LNCaP clone FGC (cell line): ENCODE measurements around the gene KCNN3.

Source experiments
- DNase-seq: peaks from one replicate; pipeline ENCODE4 v3.0.0-alpha.2; 2011; ENCODE audit warnings: low read depth
- H3K4me3 ChIP-seq: 2 replicates; pipeline ENCODE4 v1.5.1; 2011; ENCODE audit warnings: mild to moderate bottlenecking, low read depth, low read length, control low read depth
- TF ChIP-seq, protein P1 (sequence below): IDR thresholded peaks from 2 replicates; pipeline ENCODE4 v1.5.1; 2012; ENCODE audit warnings: mild to moderate bottlenecking; ENCODE audit not compliant: control insufficient read depth, insufficient read depth; ENCODE audit errors: extremely low read depth

KCNN3 gene

GRCh38 chr1:154812877-154813276 lies 57.2 kb downstream of the KCNN3 start:
- TF ChIP-seq, protein P1, sequence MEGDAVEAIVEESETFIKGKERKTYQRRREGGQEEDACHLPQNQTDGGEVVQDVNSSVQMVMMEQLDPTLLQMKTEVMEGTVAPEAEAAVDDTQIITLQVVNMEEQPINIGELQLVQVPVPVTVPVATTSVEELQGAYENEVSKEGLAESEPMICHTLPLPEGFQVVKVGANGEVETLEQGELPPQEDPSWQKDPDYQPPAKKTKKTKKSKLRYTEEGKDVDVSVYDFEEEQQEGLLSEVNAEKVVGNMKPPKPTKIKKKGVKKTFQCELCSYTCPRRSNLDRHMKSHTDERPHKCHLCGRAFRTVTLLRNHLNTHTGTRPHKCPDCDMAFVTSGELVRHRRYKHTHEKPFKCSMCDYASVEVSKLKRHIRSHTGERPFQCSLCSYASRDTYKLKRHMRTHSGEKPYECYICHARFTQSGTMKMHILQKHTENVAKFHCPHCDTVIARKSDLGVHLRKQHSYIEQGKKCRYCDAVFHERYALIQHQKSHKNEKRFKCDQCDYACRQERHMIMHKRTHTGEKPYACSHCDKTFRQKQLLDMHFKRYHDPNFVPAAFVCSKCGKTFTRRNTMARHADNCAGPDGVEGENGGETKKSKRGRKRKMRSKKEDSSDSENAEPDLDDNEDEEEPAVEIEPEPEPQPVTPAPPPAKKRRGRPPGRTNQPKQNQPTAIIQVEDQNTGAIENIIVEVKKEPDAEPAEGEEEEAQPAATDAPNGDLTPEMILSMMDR, result no peak
- no peak overlapping the region for H3K4me3 ChIP-seq
- no peak for DNase-seq

GRCh38 chr1:154810571-154810970 lies 59.5 kb downstream of the KCNN3 start:
- no peak for DNase-seq
- H3K4me3 ChIP-seq, result no peak overlapping the region
- TF ChIP-seq, protein P1, result no peak

- TF ChIP-seq, protein P1, result no peak
- no peak overlapping the region for H3K4me3 ChIP-seq
- no peak for DNase-seq
Observed at GRCh38 chr1:154809436-154810413, 60.4 kb downstream of the KCNN3 start.

GRCh38 chr1:154808909-154809262 lies 61.2 kb downstream of the KCNN3 start:
- TF ChIP-seq, protein P1, result no peak
- no peak for DNase-seq
- no peak overlapping the region for H3K4me3 ChIP-seq

- no peak for DNase-seq
- H3K4me3 ChIP-seq, result no peak overlapping the region
- TF ChIP-seq, protein P1, result no peak
Observed at GRCh38 chr1:154808261-154808908, 61.7 kb downstream of the KCNN3 start.

GRCh38 chr1:154807048-154807591 lies 63.0 kb downstream of the KCNN3 start:
- TF ChIP-seq, protein P1, result no peak
- no peak for DNase-seq
- no peak overlapping the region for H3K4me3 ChIP-seq
